GM06990 (cell line): ENCODE measurements around the gene ANKS3.

ENCODE experiments used
- DNase-seq: peaks from one replicate; pipeline ENCODE4 v3.0.0-alpha.2; 2011; ENCODE audit not compliant: insufficient read length; ENCODE audit errors: extremely low read depth
- H3K27me3 ChIP-seq: replicated peaks from 2 replicates; pipeline ENCODE4 v1.6.0; 2011; ENCODE audit warnings: low read length; ENCODE audit not compliant: control insufficient read depth, insufficient read depth
- H3K36me3 ChIP-seq: 2 replicates; pipeline ENCODE4 v1.5.1; 2011; ENCODE audit warnings: low read length; ENCODE audit not compliant: control insufficient read depth, insufficient read depth
- H3K4me3 ChIP-seq: replicated peaks from 2 replicates; pipeline ENCODE4 v1.5.1; 2011; ENCODE audit warnings: low read depth, mild to moderate bottlenecking, control low read depth, low read length
- CTCF ChIP-seq: IDR thresholded peaks from 2 replicates; pipeline ENCODE4 v1.5.1; 2011; ENCODE audit warnings: low read length, control low read depth, mild to moderate bottlenecking, inconsistent platforms; ENCODE audit not compliant: insufficient read depth, poor library complexity, severe bottlenecking

Gene ANKS3

DNA sequence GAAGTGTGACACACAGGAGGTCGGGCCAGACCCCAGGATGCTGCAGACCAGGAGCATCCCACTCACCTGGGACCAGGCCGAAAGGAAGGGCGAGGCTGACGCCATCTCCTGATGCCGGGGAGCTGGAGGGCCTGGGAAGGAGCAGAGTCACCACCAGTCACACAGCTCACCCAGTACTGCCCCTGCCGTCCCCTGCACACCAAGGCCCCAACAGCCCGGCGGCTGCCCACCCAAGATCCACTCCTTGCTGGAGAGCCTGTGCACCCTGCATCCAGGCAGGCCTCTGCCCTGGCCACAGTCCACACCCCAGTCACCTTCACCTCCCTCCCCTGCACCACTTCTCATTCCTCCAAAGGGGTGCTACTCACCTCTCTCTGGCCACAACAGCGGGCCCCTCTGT lies 28.1 kb upstream of the ANKS3 start:
- no peaks in the 10 kb centered on the region for H3K27me3 ChIP-seq
- no peak for TF ChIP-seq CTCF
- no peak for DNase-seq
- H3K36me3 ChIP-seq: peaks cover 25% of the 10 kb centered on the region
- no peak overlapping the region for H3K4me3 ChIP-seq

GRCh38 chr16:4760221-4760910 lies 26.3 kb upstream of the ANKS3 start:
- Histone ChIP-seq H3K27me3 (no peaks in the 10 kb centered on the region), H3K36me3 (peaks cover 31% of the 10 kb centered on the region), H3K4me3 (no peak overlapping the region)
- DNase-seq: no peak
- TF ChIP-seq CTCF: no peak

DNA sequence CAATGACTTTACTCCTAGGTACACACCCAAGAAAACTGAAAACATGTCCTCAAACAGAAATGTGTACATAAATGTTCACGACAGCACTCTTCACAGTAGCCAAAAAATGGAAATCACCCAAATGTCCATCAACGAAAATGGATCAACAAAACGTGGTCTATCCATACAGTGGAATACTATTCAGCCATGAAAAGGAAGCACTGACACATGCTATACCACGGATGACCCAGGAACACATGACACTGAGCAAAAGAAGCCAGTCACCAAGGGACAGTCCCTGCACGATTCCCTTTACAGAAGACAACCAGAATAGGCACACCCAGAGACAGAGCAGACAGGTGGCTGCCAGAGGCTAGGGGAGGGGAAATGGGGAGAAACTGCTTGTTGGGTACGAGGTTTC lies 21.6 kb upstream of the ANKS3 start:
- no peak for DNase-seq

DNA sequence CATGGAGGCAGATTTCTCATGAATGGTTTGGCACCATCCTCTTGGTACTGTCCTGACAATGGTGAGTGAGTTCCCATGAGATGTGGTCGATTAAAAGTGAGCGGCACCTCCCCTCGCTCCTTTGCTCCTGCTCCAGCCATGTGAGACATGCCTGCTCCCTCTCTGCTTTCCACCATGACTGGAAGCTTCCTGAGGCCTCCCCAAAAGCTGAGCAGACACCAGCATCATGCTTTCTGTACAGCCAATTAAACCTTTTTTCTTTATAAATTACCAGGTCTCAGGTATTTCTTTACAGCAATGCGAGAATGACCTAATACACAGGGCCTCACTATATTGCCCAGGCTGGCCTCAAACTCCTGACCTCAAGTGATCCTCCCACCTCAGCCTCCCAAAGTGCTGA lies 20.8 kb upstream of the ANKS3 start:
- TF ChIP-seq CTCF: no peak
- H3K27me3 ChIP-seq: no peaks in the 10 kb centered on the region
- DNase-seq: no peak
- peaks cover 32% of the 10 kb centered on the region for H3K36me3 ChIP-seq
- no peak overlapping the region for H3K4me3 ChIP-seq

More for the DNA sequence above, 21.6 kb upstream of the ANKS3 start:
- TF ChIP-seq CTCF: no peak
- Histone ChIP-seq H3K36me3 (peaks cover 39% of the 10 kb centered on the region), H3K4me3 (no peak overlapping the region), H3K27me3 (no peaks in the 10 kb centered on the region)

DNA sequence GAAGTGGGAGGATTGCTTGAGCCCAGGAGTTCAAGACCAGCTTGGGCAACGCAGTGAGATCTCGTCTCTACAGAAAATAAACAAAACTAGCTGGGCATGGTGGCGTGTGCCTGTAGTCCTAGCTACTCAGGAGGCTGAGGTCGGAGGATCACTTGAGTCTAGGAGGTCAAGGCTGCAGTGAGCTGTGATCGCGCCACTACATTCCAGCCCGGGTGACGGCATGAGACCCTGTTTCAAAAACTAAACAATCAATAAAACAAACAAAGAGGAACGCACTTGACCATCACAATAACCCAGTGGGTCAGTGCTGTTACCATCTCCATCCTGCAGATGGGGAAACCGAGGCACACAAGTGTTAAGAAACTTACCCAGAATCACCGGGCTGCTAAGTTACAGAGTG lies 19.2 kb upstream of the ANKS3 start:
- DNase-seq: no peak
- H3K27me3 ChIP-seq: no peaks in the 10 kb centered on the region
- no peak overlapping the region for H3K4me3 ChIP-seq
- no peak for TF ChIP-seq CTCF
- H3K36me3 ChIP-seq: peaks cover 31% of the 10 kb centered on the region
